Ishikawa (cell line): ENCODE results near the gene MTMR1.

Experiments
- EP300 ChIP-seq: IDR thresholded peaks from 2 replicates; pipeline ENCODE4 v1.6.1; 2012; ENCODE audit warnings: borderline replicate concordance
- REST ChIP-seq: IDR thresholded peaks from 2 replicates; pipeline ENCODE4 v1.6.1; 2012; ENCODE audit warnings: low read depth, mild to moderate bottlenecking
- TAF1 ChIP-seq: IDR thresholded peaks from 2 replicates; pipeline ENCODE4 v1.6.1; 2012; ENCODE audit warnings: low read depth, mild to moderate bottlenecking
- TCF12 ChIP-seq: IDR thresholded peaks from 2 replicates; pipeline ENCODE4 v1.6.1; 2012; ENCODE audit warnings: low read depth
- TF ChIP-seq, protein P1 (sequence below): IDR thresholded peaks from 2 replicates; pipeline ENCODE4 v1.6.1; 2012

- TF ChIP-seq REST = no peak
- TF ChIP-seq, protein P1, sequence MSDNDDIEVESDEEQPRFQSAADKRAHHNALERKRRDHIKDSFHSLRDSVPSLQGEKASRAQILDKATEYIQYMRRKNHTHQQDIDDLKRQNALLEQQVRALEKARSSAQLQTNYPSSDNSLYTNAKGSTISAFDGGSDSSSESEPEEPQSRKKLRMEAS = no peak
- TF ChIP-seq TCF12 = no peak
- TF ChIP-seq EP300 = no peak
- TF ChIP-seq TAF1 = no peak
Observed at GRCh38 chrX:150694738-150695410, 1.7 kb downstream of the MTMR1 start.
